Duodenal mucosa (tissue), 2 donors: Measurements from ENCODE around the gene FAM156B.
"Not testable (repeated sequence)": the region's sequence is repeated elsewhere in the genome, so short reads cannot be mapped to it uniquely, and the experiment has no call there.

ENCODE experiments used
- H3K27ac ChIP-seq: one replicate; pipeline ENCODE4 v1.7.0; 2013; ENCODE audit warnings: low read depth, low read length
- H3K27me3 ChIP-seq, 2 donors: one replicate each; pipeline ENCODE4 v1.7.0; 2013; ENCODE audit warnings: low read length in 2 of 2, control low read depth in 1 of 2; ENCODE audit not compliant: insufficient read depth in 2 of 2, control insufficient read depth in 1 of 2
- H3K36me3 ChIP-seq, 2 donors: one replicate each; pipeline ENCODE4 v1.7.0; 2013; ENCODE audit warnings: low read length in 2 of 2, control low read depth in 1 of 2; ENCODE audit not compliant: insufficient read depth in 2 of 2, control insufficient read depth in 1 of 2
- H3K4me1 ChIP-seq, 2 donors: one replicate each; pipeline ENCODE4 v1.7.0; 2013; ENCODE audit warnings: low read length in 2 of 2, control low read depth in 1 of 2; ENCODE audit not compliant: insufficient read depth in 2 of 2, control insufficient read depth in 1 of 2
- H3K4me3 ChIP-seq, 2 donors: one replicate each; pipeline ENCODE4 v1.7.0; 2013; ENCODE audit warnings: low read length in 2 of 2, low read depth in 1 of 2
- H3K9ac ChIP-seq, 2 donors: one replicate each; pipeline ENCODE4 v1.7.0; 2013; ENCODE audit warnings: low read length in 2 of 2, low read depth in 1 of 2
- H3K9me3 ChIP-seq, 2 donors: one replicate each; pipeline ENCODE4 v1.7.0; 2013; ENCODE audit warnings: low read length in 2 of 2, control low read depth in 1 of 2; ENCODE audit not compliant: control insufficient read depth in 1 of 2

FAM156B gene

GRCh38 chrX:52948265-52948664, 51.1 kb downstream of the FAM156B start:
- not testable (repeated sequence) for H3K4me1 ChIP-seq, H3K27me3 ChIP-seq, H3K4me3 ChIP-seq, H3K9me3 ChIP-seq, H3K36me3 ChIP-seq, H3K27ac ChIP-seq, H3K9ac ChIP-seq

GRCh38 chrX:52949325-52949724, 52.2 kb downstream of the FAM156B start:
- H3K27ac ChIP-seq, H3K36me3 ChIP-seq, H3K9ac ChIP-seq, H3K4me3 ChIP-seq, H3K9me3 ChIP-seq, H3K27me3 ChIP-seq, H3K4me1 ChIP-seq: not testable (repeated sequence)

GRCh38 chrX:52949884-52950283, 52.8 kb downstream of the FAM156B start:
- H3K4me1 ChIP-seq, H3K9ac ChIP-seq, H3K27ac ChIP-seq, H3K36me3 ChIP-seq, H3K9me3 ChIP-seq, H3K4me3 ChIP-seq, H3K27me3 ChIP-seq: not testable (repeated sequence)
